Measurements from ENCODE around the gene PGAM2.

PGAM2 gene

DNA sequence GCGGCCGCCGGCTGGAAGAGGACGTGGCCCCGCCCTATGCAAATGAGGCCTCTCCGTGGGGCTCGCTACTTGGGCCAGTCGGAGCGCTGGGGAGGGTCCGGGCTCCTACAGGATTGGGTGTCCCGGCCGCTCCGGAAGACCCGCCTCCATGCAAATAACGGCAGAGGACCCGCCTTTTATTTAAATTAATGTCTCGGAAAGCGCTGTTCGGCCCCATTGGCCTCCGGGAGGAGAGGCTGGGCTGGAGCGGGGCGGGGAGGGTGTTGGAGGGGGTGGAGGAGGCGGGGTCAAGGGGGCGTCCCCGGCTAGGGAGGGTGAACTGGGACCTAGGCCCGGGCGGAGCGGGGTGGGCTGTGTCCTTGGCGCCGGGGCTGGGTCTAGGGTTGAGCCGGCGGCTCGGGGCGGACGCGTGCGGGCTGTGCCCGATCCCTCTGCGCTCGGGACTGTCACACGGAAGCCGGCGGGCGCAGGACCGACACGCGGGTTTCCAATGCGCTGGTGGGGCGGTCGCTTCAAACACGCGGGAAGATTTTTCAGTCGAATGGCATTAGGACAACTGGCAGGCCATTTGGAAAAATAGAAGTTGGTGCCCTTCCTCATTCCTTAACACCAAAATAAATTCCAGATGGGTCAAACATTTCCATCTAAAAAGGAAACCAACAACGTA lies 17.3 kb upstream of the PGAM2 start:
- peak; percentile 98 for DNase-seq (ENCODE audit: low read depth)

DNA sequence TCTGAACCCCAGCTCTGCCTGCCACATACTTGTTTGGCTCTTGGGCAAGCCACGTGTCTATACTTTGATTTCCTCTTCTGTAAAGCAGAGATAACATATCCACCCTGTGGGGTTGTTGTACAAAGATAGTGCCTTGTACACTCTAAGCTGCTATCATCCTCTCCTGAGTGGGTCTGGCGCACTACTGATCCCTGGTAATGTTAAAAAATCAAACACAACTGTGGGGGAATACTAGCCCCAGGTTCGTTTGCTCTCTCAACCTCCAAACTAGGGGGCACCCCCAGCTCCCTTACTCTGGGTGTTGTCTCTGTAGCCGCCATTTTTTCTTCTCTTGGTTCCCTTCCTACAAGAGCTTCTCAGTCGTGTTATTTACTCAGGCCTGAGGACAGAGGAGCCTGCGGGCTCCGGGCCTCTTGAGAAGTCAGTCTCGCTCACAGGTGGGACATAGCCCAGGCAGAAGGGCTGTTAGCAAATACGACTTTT lies 15.9 kb upstream of the PGAM2 start:
- DNase-seq (ENCODE audit: low read depth) = no peak

DNA sequence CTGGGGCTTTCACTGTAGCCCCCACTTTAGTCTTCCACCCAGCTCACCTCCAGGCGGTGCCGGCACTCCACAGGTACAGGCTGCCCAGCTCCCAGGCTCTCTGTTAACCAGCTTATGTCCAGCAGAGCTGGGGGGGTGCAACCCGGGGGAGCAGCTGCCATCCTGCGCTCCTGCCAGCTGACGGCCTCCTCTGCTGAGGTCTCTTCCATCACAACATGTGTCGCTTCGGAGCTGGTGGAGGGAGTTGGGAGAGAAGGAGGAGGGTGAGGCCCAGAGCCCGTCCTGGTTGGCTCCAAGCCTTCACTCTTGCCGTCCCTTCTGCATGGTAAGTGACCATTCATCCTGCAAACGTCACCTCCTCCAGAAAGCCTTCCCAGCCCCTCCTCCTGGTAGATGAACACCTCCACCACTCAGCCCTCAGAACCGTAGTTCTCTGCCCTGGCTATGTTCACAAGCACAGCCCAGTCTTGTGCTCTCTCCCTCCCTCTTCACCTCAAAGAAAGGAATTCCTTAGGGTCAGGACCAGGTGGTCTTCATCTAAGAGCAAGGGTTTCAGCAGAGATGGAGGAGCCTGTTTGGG lies 15.4 kb upstream of the PGAM2 start:
- no peak for DNase-seq (ENCODE audit: low read depth)

DNA sequence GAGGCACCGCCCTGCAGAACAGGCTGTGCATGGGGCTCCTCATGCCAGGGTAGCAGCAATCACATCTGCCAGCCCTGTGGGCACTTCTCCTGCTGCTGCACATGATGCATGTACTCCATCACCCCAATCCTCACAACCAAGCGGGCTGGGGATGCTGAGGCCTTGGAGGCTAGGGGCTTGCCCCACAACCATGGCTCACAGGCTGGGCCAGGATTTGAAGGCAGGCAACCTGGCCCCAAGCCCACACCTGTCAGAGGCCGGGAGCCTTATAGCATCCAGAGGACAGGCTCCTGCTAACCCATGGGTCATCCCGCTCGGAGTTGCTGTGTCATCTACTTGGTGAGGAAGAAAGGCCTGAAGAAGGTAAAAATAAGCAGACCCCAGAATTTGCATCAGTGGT lies 14.8 kb upstream of the PGAM2 start:
- no peak for DNase-seq (ENCODE audit: low read depth)

DNA sequence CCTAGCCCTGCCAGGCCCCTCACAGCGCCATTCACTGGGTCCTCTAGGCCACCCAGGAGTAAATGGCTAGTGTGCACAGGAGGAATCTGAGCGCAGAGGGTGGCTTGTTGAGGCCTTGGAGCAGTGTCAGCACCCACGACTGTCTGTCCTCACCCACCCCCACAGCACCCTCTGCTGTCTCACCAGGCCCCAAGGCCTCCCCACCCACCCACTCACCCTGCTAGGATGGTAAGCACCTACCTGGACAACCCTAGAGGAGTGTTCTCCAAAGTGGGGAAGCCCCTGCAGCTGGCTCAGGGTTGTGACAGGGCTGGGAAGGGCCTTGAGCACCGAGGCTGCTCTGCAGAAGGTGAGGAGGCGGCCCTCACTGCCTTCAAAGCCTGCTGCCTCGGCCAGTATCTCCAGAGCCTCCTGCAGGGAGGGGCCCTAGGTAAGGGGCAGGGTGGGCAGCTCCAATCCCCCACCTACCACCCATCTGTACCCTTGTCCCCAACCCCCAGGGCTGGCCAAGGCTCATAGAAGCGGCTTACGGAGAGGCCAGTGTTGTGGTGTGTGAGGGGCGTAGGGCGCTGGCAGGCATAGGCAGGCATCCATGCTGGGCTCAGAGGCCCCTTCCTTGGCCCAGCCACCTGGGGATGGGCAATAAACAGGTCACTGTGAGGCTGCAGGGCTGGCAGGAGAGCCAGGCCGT lies 14.1 kb upstream of the PGAM2 start:
- no peak for DNase-seq (ENCODE audit: low read depth)

DNA sequence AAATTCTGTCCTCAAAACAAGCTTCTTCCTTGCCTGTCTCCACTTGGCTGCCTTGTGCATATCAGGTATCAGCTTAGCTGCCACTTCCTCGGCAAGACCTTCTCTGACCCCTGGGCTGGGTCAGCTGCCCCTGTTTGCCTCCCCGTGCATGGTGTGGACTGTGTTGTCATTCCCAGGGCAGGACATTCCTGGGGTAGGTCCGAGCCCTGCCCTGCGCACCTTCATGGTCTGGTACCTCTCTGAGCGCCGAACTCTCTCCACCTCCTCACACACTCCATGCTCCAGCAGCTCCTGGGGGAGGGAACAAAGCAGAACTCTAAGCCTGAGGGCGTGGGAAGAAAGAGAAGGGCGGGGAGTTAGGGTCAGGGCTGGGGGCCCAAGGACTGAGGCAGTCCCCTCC lies 13.2 kb upstream of the PGAM2 start:
- DNase-seq (ENCODE audit: low read depth) = no peak

DNA sequence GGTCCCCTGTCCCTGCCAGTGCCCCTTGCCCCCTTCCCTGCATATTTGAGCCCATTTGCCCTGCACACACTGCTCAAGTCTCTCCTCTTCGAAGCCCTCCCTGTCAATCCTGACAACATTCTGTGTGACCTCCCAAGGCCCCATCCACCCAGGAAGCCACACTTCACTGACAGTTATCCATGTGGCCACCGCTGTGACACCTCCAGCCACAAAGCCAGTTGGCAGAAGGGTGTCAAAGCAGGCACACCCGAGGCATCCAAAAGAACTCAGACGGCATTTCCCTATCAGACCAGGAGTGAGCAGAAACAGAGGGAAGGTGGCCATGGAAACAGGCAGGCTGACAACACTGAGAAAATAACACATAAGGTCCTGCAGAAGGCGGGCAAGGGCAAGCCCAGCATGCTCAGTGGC lies 12.3 kb upstream of the PGAM2 start:
- DNase-seq (ENCODE audit: low read depth) = no peak

DNA sequence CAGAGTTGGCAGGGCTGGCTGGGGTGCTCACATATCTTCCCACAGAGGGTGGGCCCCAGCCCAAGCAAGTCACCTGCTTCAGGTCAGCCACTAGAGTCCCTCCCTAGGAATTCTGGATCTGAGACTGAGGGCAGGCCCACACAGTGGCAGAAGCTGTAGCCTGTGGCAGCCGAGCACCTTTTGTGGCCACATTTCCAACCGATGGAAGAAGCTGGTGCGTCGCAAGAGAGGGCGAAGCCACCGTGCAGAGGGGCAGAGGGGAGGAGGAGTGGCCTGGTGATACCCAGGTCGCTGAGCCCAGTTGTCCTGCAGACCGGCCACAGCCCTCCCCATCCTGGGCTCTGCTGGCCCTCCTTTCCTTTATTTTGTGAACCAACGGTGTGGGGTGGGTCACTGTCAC lies 11.7 kb upstream of the PGAM2 start:
- DNase-seq (ENCODE audit: low read depth) = no peak

DNA sequence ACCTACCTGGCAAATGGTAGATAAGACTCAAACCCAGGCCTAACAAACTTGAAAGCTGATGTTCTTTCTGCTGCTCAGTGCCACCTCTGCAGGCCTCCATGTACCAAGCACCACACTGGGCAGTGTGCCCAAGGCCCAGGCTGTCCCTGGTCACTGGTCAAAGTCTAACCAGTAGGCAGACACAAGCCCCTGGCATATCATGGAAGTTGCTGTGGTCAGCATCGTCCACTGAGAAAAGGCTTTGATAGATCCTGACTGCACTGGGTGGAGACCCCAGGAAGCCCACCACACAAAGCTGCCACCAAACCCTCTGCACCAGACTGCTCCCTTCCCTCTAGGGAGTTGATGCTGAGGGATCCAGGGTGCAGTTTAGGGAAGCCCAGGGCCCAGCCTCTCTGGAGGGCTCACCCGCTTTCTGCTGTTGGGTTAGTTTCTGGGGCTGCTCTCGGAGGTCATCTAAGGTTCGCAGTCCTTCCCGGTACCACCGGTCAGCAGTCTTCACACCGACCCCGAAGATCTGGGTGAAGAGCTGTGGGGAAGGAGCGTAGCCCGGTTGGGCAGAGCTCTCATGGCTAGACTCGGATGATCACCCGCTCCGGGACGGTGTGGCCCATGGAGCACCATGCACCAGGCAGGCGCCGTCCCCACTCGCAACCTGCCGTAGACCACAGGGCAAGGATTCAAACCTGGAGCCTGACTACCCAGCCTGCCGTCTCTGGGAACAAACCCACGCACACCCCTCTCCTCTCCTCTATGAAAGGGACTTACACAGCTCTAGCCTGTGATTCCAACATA lies 10.9 kb upstream of the PGAM2 start:
- DNase-seq (ENCODE audit: low read depth) = no peak

DNA sequence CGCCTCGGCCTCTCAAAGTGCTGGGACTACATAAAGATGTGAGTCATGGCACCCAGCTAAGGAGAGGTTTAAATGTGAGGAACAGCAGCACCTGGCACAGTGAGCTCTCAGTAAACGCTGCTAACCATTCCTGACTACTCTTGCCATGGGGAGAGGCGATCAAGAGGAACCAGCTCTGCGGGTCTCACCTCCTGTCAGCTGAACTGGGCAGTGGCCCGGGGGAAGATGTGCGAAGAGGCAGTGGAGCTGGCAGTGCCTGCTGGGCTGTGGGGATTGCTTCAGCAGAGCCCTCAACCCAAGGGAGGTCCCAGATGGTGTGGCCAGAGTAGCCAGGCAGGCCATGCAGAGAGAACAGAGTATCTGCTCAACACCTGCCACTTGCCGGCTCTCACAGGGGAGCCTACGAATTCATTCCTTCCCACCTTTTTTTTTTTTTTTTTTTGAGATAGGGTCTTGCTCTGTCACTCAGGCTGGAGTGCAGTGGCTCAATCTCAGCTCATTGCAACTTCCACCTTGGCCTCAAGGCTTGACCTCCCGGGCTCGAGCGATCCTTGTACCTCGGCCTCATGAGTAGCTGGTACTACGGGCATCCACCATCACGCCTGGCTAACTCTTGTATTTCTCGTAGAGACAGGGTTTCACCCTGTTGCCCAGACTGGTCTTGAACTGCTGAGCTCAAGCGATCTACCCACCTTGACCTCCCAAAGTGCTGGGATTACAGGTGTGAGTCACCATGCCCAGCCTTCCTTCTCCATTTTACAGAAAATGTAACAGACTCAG lies 10.1 kb upstream of the PGAM2 start:
- no peak for DNase-seq (ENCODE audit: low read depth)

DNA sequence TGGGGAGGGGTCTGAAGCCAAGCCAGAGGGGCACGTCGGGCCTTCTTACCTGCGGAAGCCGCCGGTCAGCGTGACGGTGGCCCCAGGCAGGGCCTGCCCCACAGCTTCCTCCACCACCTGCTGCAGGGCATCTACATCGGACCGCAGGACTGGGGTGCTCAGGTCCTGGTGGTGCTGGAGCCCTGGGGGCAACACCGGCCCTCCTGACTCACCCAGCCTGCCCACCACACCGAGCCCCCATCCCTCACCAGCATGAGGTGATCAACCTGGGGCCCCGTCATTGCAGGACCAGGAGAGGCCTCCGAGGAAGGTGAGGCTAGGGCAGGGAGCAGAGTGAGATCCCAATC lies 9.0 kb upstream of the PGAM2 start:
- DNase-seq (ENCODE audit: low read depth) = no peak

DNA sequence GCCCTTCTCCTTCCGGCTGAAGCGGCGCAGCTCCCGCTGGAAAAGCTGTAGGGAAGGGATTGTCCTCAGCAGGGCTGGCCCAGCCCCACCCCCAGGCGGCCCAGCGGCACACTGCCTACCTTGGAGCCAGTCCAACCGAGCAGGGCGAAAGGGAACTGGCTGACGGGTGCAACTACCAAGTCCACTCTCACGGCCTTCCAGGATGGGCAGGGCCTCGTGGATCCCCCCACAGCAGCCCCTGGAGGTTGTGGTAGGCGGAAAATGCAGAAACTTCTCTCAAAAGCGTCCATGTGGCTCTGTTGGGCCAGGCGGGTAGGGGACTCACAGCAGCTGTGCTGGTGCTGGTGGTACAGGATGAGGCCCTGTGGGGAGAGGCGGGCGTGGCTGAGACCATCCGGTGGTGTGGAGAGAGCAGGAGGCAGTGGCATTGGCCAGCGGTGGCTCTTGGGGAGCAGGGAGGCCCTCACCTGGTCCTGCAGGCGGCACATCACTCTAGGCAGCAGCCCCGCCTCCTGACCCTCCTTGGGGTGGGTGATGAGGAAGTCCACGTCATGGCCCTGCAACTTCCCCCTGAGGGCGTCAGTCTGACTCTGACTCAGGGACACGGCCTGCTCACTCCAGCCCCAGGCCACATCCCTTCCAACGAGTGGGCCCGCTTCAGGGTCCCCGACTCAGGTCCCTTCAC lies 8.4 kb upstream of the PGAM2 start:
- DNase-seq (ENCODE audit: low read depth) = peak; percentile 16

DNA sequence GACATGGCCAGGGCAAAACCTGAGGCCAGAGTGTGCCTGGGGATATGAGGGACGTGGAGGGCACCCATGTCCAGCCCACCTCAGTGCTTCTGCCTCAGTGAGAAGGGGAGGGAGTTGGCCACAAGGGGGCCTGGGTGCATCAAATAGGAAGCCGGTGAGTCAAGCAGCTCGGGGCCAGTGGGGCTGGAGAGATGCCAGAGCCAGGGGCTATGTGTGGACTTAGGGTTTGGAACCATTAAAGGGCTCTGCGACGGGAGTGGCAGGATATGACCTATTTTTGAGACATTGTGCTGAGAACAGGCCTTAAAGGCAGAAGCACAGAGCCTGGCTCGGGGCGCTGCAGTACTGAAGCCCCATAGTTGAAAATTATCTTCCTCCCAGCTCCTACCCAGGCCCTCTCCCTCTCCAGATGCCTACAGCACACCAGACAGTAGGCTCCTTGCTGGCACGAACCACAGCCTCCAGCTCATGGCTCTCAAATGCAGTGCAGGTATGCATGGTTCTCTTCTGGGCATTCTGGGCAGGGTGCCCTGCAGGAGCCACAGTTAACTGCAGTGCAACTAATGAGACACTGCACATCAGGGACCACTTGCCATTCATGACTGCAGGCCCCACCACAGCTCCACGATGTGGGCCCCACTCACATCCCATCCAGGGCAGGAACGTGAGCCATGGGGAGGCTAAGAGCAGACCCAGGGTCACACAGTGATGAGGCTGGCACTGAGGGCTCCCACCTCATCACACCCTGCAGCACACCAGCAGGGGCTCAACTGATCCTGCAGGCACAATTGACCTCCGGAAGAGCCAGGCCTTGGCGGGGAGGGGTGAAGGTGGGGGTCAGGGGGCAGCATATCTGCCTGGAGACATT lies 7.2 kb upstream of the PGAM2 start:
- DNase-seq (ENCODE audit: low read depth) = peak; percentile 14

DNA sequence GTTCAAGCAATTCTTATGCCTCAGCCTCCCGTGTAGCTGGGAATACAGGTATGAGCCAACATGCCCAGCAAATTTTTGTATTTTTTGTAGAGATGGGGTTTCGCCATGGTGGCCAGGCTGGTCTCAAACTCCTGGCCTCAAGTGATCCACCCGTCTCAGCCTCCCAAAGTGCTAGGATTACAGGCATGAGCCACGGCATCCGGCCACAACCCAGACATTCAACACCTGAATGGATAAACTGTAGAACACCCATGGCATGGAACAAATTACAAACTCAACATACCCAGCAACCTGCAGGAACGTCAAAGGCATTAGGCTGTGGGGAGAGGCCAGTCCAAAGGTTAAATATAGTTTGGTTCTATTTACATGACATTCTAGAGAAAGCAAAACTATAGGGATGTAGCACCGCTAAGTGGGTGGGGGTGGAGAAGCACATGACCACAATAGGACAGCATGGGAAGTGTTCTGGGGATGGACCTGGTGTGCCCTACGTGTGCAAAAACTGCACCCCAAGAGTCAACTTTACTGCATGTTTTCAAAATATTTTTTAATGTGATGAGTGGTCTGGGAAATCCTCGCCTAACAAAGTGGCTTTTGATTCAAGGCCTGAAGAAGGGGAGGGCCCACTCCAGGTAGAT lies 6.5 kb upstream of the PGAM2 start:
- no peak for DNase-seq (ENCODE audit: low read depth)

DNA sequence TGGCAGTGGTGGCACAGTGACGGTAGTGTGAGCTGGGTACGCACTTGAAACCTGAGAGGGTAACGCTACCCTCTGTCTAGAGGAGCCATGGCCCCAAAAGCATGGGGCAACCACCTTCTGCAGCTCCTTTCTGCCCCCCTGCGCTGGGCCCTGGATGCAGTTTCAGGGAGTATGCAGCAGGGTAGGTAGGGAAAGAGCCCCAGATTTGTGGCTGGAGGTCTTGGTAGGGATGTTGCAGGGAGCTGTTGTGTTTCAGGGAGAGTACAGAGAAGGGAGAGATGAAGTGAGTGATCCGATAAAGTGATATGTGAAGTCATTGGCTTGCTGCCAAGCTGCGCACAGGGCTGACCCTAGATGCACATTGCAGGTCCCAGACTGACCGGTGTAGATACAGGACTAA lies 2.7 kb upstream of the PGAM2 start:
- no peak for DNase-seq (ENCODE audit: low read depth)

DNA sequence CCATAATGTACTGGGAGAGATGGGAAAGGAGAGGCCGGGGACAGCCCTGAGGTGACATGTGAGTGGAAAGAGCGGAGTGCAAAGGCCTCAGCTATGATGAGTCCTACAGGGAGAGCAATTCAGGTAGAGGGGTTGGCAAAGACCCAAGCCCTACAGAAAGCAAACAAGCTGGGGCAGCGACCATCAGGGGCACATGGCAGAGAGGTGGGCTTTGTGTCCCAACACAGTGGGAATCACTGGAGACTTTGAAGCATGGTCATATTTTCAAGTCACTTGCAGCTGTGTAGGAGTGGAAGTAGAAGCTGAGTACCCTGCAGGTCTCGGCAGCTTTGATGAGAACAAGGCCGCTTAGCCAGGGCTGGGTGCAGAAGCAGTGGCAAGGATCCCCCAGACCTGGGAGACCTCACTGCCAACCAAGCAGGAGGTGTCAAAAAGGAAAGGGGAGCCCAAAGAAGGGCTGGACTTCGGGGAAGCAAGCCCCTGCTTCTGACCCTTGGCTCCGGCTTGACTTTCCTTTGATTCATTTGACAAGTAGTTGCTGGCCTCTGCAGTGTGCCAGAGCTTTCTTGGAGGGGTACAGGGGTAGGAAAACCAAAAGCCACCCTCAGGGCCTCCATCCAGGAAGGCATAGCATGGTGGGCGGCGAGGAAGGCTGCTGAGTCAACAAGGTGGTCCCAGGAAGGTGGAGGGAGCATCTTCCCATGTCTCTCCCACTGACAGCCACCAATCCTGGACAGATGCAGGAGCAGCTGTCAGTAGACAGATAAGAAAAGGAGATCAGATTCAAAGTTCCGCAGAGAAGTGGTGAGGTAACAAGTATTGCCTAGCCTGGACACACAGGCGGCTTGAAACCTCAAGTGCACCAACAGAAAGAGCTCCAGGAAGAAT lies 1.9 kb upstream of the PGAM2 start:
- DNase-seq (ENCODE audit: low read depth) = no peak

DNA sequence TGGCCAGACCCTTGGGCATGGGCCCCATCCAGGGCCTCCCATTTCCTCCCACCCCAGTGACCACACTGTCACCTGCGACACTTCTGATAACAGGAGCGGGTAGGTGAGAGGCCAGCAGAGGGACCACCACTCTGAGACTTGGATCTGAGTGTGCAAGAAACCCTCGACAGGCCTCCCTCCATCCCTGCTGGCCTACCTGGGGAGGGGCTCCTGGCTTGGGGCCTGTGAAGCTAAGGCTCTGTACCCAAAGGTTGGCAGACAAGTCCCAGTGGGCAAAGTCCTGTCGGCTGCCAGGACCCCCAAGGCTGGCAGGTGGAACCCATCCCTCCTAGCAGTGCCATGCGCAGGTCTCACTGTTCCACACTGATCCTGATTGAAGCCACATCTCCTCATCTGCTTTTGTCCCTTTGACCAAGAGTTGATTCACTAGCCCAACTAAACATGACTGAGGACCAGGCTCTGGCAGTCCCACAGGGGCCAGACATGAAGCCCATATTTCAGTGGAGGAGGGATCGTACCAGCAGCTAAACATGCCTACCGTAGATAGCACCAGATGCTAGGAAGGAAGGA lies 1.2 kb upstream of the PGAM2 start:
- no peak for DNase-seq (ENCODE audit: low read depth)

DNA sequence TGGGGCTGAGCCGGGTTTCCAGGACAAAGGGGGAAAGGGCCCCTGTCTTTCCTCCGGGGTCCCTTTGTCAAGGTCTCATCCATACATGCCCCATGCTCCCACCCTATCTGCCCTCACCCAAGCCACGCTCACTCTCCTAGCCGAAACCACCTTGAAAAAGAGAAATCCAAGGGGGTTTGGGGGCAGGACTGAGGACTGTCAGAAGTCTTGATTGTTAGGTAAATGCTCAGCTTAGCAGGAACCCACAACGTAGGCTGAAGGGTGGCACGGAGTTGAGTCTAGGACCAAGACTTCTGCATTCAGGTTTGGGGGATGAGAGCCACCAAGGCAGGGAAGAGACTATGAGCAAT lies 719 bp upstream of the PGAM2 start:
- no peak for DNase-seq (ENCODE audit: low read depth)

All from stimulated activated CD4-positive, alpha-beta T cell treated with anti-CD3 and anti-CD28 coated beads, Interleukin-2, amount 100 ng/mL, for 4 hours (primary cell).